GM19043 (cell line): ENCODE data around the gene C1orf87.

Experiments used
- ATAC-seq: cut with Tn5 transposase; IDR thresholded peaks from one replicate; pipeline ENCODE4 v1.9.1; 2021; ENCODE audit warnings: low read depth; ENCODE audit not compliant: unreplicated experiment

C1orf87 gene

DNA sequence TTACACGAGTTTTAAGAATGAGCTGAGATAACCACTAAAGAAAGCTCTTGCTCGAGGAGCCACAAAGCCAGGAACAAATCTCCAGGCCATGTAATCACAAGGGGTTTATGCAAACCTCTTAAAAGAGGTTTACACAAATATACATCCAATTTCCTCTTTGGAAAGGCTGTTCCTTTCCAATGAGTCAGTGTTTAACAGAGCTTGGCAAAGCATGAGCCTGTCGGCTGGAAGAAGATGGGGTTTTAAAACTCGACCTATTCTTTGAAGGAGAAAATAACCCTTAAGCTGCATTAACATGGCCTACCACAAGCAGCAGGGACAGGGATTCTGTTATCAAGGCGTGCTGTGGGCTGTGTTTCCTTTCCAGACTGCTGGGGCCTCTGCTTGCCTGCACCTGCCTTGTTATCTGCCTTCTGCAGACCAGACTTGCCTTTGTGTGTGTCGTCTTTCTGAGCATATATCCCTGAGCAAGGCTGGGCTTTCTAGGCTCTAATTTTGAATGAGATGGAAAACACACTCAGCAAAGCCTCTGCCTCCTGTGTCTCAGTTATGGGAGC, 106.4 kb downstream of the C1orf87 start:
- ATAC-seq: no peak

DNA sequence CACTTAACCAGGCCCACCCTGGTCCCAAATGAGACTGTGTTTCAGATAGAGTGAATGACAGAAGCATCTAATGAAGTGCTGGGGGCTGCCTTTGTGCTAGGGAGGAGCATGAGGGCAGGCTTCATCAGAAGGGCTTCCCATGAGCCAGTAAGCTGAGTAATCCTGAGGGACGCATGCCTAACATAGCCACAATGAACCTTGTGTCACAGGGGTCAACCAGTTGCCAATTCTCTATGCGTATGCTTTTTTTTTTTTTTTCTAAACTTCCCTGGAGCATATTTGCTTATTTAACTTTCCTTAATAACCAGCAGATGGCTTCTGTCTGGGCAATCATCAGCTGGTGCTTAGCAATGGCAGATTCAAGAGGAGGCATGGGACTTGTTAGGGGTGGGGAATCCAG, 121.5 kb downstream of the C1orf87 start:
- ATAC-seq: no peak

DNA sequence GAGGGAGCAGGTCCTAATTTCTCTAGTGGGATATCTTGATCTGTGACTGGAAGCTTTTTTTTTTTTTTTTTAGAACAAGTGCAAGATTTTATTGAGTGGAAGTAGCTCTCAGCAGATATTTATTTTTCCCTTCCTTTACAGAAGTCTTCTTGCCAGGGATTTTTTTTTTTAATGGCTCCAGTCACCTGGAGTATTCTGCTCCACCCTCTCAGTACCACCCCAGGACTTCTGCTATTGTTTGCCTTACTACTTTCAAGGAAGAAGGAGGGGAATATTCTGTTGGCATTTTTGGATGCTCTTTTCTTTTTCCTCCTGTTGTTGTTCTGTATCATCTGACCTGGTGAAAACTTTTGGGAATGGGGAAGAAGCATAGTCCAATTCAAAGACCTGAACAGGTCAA, 123.9 kb downstream of the C1orf87 start:
- ATAC-seq: no peak

DNA sequence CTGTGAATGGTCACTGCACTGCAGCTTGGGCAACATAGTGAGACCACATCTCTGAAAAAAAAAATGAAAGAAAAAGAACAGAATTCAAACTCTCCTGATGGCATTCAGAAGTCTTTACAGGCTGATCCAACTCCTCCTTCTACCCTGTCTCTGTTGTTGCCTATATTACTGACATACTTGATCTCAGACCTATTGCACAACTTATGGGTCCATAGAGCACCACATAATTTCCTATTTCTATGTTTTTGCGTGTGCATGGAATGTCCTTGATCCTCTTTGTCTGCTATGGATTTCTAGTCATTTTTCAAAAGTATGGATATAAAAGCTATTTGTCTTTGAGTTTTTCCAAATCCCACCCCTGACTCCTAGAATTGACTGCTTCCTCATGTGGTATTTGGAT, 124.6 kb downstream of the C1orf87 start:
- no peak for ATAC-seq

DNA sequence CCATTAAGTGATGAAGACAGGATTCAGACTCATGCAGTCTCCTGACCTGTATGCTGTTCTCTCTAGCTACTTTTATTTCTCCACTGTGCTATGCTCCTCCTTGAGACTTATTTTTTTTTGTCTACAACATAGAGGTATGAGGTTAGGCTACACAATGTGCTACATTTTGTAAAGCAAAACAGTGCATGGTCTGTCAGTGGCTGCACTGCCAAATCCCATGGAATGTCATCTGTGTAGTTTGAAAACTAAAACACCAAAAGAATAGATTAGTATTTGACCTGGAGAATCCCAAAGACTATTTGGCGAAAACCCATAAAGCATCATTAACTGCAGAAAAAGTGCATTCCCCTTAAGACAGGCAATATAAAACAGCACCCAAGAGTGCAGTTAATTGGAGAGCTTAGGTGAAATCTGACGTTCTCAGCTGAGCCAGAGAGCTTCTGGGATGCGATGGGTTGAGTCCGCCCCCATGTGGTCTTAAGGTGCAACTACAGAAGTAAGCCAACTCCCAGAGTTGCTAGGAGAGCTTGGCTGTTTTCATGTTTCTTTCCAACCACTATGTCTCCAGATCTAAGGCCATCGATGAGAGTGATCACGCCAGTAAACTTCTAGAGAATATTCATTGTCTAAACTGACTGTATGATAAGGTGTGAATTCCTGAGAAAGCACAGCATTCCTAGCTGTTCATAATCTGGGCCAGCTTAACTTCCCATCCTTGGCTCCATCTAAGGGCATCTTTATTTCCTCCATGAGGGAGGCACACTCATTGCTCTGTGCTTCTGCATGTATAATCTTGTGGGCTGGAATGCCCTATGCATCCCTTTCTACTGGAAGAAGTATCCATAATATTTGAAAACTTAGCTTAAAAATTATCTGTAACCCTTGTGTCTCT, 126.3 kb downstream of the C1orf87 start:
- ATAC-seq: peak; percentile 95

DNA sequence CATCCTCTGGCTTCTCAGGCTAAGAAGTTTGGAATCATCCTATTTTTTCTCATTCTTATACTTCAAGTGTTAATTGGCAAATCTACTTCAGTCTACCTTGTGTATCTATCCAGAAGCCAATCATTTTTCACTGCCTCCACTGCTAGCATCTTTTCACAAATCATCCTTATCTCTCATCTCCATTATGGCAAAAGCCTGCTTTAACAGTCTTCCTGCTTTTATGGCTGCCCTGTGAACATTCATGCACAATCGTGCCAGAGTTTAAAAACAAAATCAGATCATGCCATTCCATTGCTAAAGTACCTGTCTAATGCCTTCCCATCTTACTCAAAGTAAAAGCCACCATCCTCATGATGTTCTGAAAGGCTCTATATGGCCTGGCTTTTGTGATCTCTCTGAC, 127.8 kb downstream of the C1orf87 start:
- no peak for ATAC-seq
